ENCODE results near the gene FIBP. TPM values are rescaled to one million over a fixed set of nuclear protein-coding genes. Genes with fewer than 3 reads are reported as not detected.

Gene FIBP
- total and polyA plus RNA-seq, 2 of the 4 experiments (the other 2 are of a cell fraction), result 141 to 182 TPM

- 10% methylated on average over 7 of the region's 14 CpGs; no CpG with 5 or more reads in 1 of the 2 experiments for WGBS, 2 experiments (ENCODE audit: extremely low coverage in 2 of 2, insufficient read length in 1 of 2)
- ATAC-seq (ENCODE audit: low read depth), result peak; percentile 15
- TF ChIP-seq USF2 (IDR thresholded peaks at IDR 0.05; ENCODE audit: low read depth, low read length), result peak; percentile 73
- no peak for TF ChIP-seq ELK1 (IDR thresholded peaks at IDR 0.05; ENCODE audit: borderline replicate concordance, low read depth, low read length)
- TF ChIP-seq POLR2A (IDR thresholded peaks at IDR 0.05; ENCODE audit: low read depth, low read length), result peak; percentile 68
- TF ChIP-seq FOS (IDR thresholded peaks at IDR 0.05; ENCODE audit: low read depth, low read length), result peak; percentile 1; the same call in 1 of the 2 replicates
- TF ChIP-seq RFX5 (IDR thresholded peaks at IDR 0.05; ENCODE audit: low read depth, low read length), result peak; percentile 88
- peak; percentile 72; the same call in 1 of the 2 replicates for TF ChIP-seq MAZ (IDR thresholded peaks at IDR 0.05; ENCODE audit: borderline replicate concordance, low read depth, low read length)
- TF ChIP-seq SMC3 (IDR thresholded peaks at IDR 0.05; ENCODE audit: low read depth, low read length), result peak; percentile 29; the same call in 1 of the 2 replicates
- TF ChIP-seq MAFK (IDR thresholded peaks at IDR 0.05; ENCODE audit: low read depth, low read length), result no peak
- TF ChIP-seq CHD1 (IDR thresholded peaks at IDR 0.05; ENCODE audit: low read depth, low read length), result no peak
- 0 out of 2 replicates have a peak, but pooled peaks have one; percentile 44 for TF ChIP-seq MXI1 (IDR thresholded peaks at IDR 0.05; ENCODE audit: borderline replicate concordance, low read depth, low read length)
- peak; percentile 44; the same call in 1 of the 2 replicates for TF ChIP-seq RAD21 (IDR thresholded peaks at IDR 0.05; ENCODE audit: low read length)
- TF ChIP-seq CEBPB (IDR thresholded peaks at IDR 0.05; ENCODE audit: low read depth, low read length), result no peak
- no peak for TF ChIP-seq RCOR1 (IDR thresholded peaks at IDR 0.05; ENCODE audit: insufficient replicate concordance, low read length)
- TF ChIP-seq NFE2L2 (IDR thresholded peaks at IDR 0.05; ENCODE audit: low read depth, low read length), result no peak
- no peak for TF ChIP-seq BHLHE40 (IDR thresholded peaks at IDR 0.05; ENCODE audit: low read depth, low read length)
Measured at GRCh38 chr11:65911682-65912568, 23.7 kb upstream of the FIBP start.

More at GRCh38 chr11:65911682-65912568, 23.7 kb upstream of the FIBP start:
- no peaks in the 10 kb centered on the region for H4K20me1 ChIP-seq (ENCODE audit: insufficient read depth, low read length)
- peak overlapping the region; percentile 93 for H2BK20ac ChIP-seq (ENCODE audit: low read depth, low read length)
- no peaks in the 10 kb centered on the region for H3K9me3 ChIP-seq (ENCODE audit: control insufficient read depth, insufficient read depth, low read length)
- peak overlapping the region; percentile 98 for H2AK5ac ChIP-seq (ENCODE audit: low read depth, low read length)
- H3K9me1 ChIP-seq (ENCODE audit: insufficient read depth, low read length), result peaks cover 34% of the 10 kb centered on the region
- H3K23ac ChIP-seq (ENCODE audit: low read depth, low read length), result peak overlapping the region; percentile 90
- peak overlapping the region; percentile 68 for H2AFZ ChIP-seq (replicated peaks; ENCODE audit: low read length, poor library complexity)
- peaks cover 43% of the 10 kb centered on the region for H3K4me1 ChIP-seq (ENCODE audit: control insufficient read depth, insufficient read depth, low read length)
- H2AK9ac ChIP-seq (replicated peaks; ENCODE audit: low read depth, low read length, poor library complexity), result peak overlapping the region; percentile 95
- peak overlapping the region; percentile 58 for H3K9ac ChIP-seq (ENCODE audit: low read depth, low read length)
- H3K14ac ChIP-seq (replicated peaks; ENCODE audit: low read depth, low read length), result peak overlapping the region; percentile 95
- no TSS peak for BruUV-seq (replicated peaks)
- H3K79me1 ChIP-seq (ENCODE audit: low read depth in 1 of 2, low read length in 2 of 2), result peaks cover 25 to 82% of the 10 kb centered on the region in 2 experiments; a peak in 3 of 4 replicates
- H3K4me2 ChIP-seq (ENCODE audit: low read depth, low read length), result peak overlapping the region; percentile 25; the same call in 1 of the 2 replicates
- H3K27me3 ChIP-seq (ENCODE audit: control insufficient read depth, insufficient read depth, low read length), result no peaks in the 10 kb centered on the region
- ChIA-PET POLR2A (ENCODE audit: unreplicated experiment) (interaction anchor here (0.5 to 1.7 kb wide), 3 partner anchors 9 to 21 kb away, joined by 3 to 7 read pairs (median 6); partner anchors contain the start of gene CCDC85B), CTCF (interaction anchor here (1.2 kb wide), 1 partner anchor 22 kb away, joined by 3 read pairs; the partner anchor contains the start of gene CCDC85B)
- H3K27ac ChIP-seq (ENCODE audit: insufficient read depth, low read length), result peak overlapping the region; percentile 88
- peak overlapping the region; percentile 100 for H2BK15ac ChIP-seq (ENCODE audit: low read depth, low read length)
- peak overlapping the region; percentile 85 for H4K5ac ChIP-seq (ENCODE audit: low read depth, low read length)
- peak overlapping the region; percentile 100 for H2BK5ac ChIP-seq (ENCODE audit: low read depth, low read length, poor library complexity, severe bottlenecking)
- peak overlapping the region; percentile 73 for H3K18ac ChIP-seq (ENCODE audit: low read depth, low read length)
- H2BK120ac ChIP-seq (ENCODE audit: low read depth, low read length), result peak overlapping the region; percentile 100
- no peak overlapping the region for H3K4me3 ChIP-seq (ENCODE audit: insufficient read depth, low read depth, low read length)
- peak overlapping the region; percentile 99 for H4K8ac ChIP-seq (ENCODE audit: low read depth in 2 of 2, low read length in 2 of 2)
- intact Hi-C loops (cut with micrococcal nuclease) (loop anchor here (1.0 kb wide), 1 partner anchor 9 kb away; no protein-coding TSS in a partner anchor), in situ Hi-C loops (cut with MboI; ENCODE audit: low sequenced_read_pairs) (no loop called here), dilution Hi-C loops (cut with HindIII; ENCODE audit: low sequenced_read_pairs, unreplicated experiment) (no loop called here)
- peaks cover 3% of the 10 kb centered on the region for H3K36me3 ChIP-seq (ENCODE audit: control insufficient read depth, insufficient read depth, low read length)
- H3K56ac ChIP-seq (ENCODE audit: extremely low read depth, insufficient read depth, low read length), result peak overlapping the region; percentile 94
- H4K91ac ChIP-seq (ENCODE audit: insufficient read depth, low read depth, low read length), result peak overlapping the region; percentile 99
- peak; percentile 87 for DNase-seq
- peak overlapping the region; percentile 100 for H3K4ac ChIP-seq (ENCODE audit: low read depth, low read length)
